HEK293 (cell line): ENCODE measurements around the gene CYP4F8.

Experiments used
- CTCF ChIA-PET: fragments of 350-600 bp; formaldehyde crosslinking; extraction: SDS; loops from one replicate; lab custom pipeline; 2021; ENCODE audit warnings: antibody characterized with exemption; lab: Yijun Ruan, JAX
- POLR2A ChIA-PET: fragments of 300-600 bp; formaldehyde crosslinking; extraction: SDS; loops from one replicate; lab custom pipeline; 2020; ENCODE audit warnings: antibody characterized with exemption, inconsistent platforms; lab: Yijun Ruan, JAX
- H3K27ac ChIP-seq: fragments of 200-500 bp; sonication (Bioruptor generic); 2 replicates; pipeline ENCODE4 v1.5.1; 2014; ENCODE audit warnings: low read depth, low read length, control low read depth, inconsistent platforms; ENCODE audit errors: extremely low read depth
- H3K36me3 ChIP-seq, 2 experiments: fragments of 200-500 bp in 1 of 2; sonication (Bioruptor generic) in 1 of 2; 1 replicate in 1 of 2; 2 replicates in 1 of 2; pipeline ENCODE4 v1.5.1; 2014 to 2017; ENCODE audit warnings: inconsistent platforms in 2 of 2, low read length in 2 of 2; ENCODE audit not compliant: control insufficient read depth in 2 of 2, insufficient read depth in 1 of 2
- H3K4me1 ChIP-seq: fragments of 200-500 bp; sonication (Bioruptor generic); 2 replicates; pipeline ENCODE4 v1.5.1; 2014; ENCODE audit warnings: mild to moderate bottlenecking, low read length, inconsistent platforms; ENCODE audit not compliant: control insufficient read depth, insufficient read depth
- H3K4me3 ChIP-seq: 2 replicates; pipeline ENCODE4 v1.5.1; 2011; ENCODE audit warnings: low read depth, mild to moderate bottlenecking, control low read depth, low read length, moderate library complexity
- H3K9me3 ChIP-seq: fragments of 200-500 bp; sonication (Bioruptor generic); 2 replicates; pipeline ENCODE4 v1.5.1; 2014; ENCODE audit warnings: low read depth, low read length, inconsistent platforms; ENCODE audit not compliant: control insufficient read depth, insufficient read depth
- CTCF ChIP-seq: fragments of 450-650 bp; formaldehyde crosslinking; IDR thresholded peaks from 2 replicates; pipeline ENCODE4 v1.5.1; 2016; ENCODE audit warnings: missing biosample characterization, missing genetic modification characterization
- GLI2 ChIP-seq: fragments of 450-650 bp; formaldehyde crosslinking; IDR thresholded peaks from 2 replicates; pipeline ENCODE4; 2017; ENCODE audit warnings: missing biosample characterization, missing genetic modification characterization, low read depth, borderline replicate concordance
- REPIN1 ChIP-seq: fragments of 450-650 bp; formaldehyde crosslinking; IDR thresholded peaks from 2 replicates; pipeline ENCODE4 v1.5.1; 2017; ENCODE audit warnings: missing biosample characterization, missing genetic modification characterization, low read depth
- SCRT2 ChIP-seq: fragments of 450-650 bp; formaldehyde crosslinking; IDR thresholded peaks from 2 replicates; pipeline ENCODE4 v1.5.1; 2016; ENCODE audit warnings: missing biosample characterization, missing genetic modification characterization
- SP2 ChIP-seq: fragments of 450-650 bp; formaldehyde crosslinking; IDR thresholded peaks from 2 replicates; pipeline ENCODE4 v1.5.1; 2016; ENCODE audit warnings: missing biosample characterization, missing genetic modification characterization
- ZNF146 ChIP-seq: fragments of 450-650 bp; formaldehyde crosslinking; IDR thresholded peaks from 2 replicates; pipeline ENCODE4 v1.5.1; 2016; ENCODE audit warnings: missing biosample characterization, missing genetic modification characterization
- ZNF211 ChIP-seq: fragments of 450-650 bp; formaldehyde crosslinking; IDR thresholded peaks from 2 replicates; pipeline ENCODE4 v1.5.1; 2016; ENCODE audit warnings: low read depth, missing biosample characterization, missing genetic modification characterization
- ZNF214 ChIP-seq: fragments of 450-650 bp; formaldehyde crosslinking; IDR thresholded peaks from 2 replicates; pipeline ENCODE4 v1.5.1; 2017; ENCODE audit warnings: missing biosample characterization, mild to moderate bottlenecking, missing genetic modification characterization, borderline replicate concordance
- ZNF280D ChIP-seq: fragments of 450-650 bp; formaldehyde crosslinking; IDR thresholded peaks from 2 replicates; pipeline ENCODE4 v1.5.1; 2016; ENCODE audit warnings: missing biosample characterization, missing genetic modification characterization
- ZNF292 ChIP-seq: fragments of 450-650 bp; formaldehyde crosslinking; IDR thresholded peaks from 2 replicates; pipeline ENCODE4 v1.5.1; 2016; ENCODE audit warnings: low read depth, missing biosample characterization, missing genetic modification characterization, borderline replicate concordance
- ZNF404 ChIP-seq: fragments of 450-650 bp; formaldehyde crosslinking; IDR thresholded peaks from 2 replicates; pipeline ENCODE4 v1.5.1; 2017; ENCODE audit warnings: missing biosample characterization, missing genetic modification characterization
- ZNF416 ChIP-seq: fragments of 450-650 bp; formaldehyde crosslinking; IDR thresholded peaks from 2 replicates; pipeline ENCODE4 v1.5.1; 2016; ENCODE audit warnings: missing biosample characterization, missing genetic modification characterization
- ZNF423 ChIP-seq: fragments of 450-650 bp; formaldehyde crosslinking; IDR thresholded peaks from 2 replicates; pipeline ENCODE4 v1.5.1; 2016; ENCODE audit warnings: missing biosample characterization, missing genetic modification characterization
- ZNF521 ChIP-seq: fragments of 450-650 bp; formaldehyde crosslinking; IDR thresholded peaks from 2 replicates; pipeline ENCODE4 v1.5.1; 2017; ENCODE audit warnings: missing biosample characterization, mild to moderate bottlenecking, missing genetic modification characterization
- ZNF549 ChIP-seq: fragments of 450-650 bp; IDR thresholded peaks from 2 replicates; pipeline ENCODE4 v1.5.1; 2018; ENCODE audit warnings: missing biosample characterization, missing genetic modification characterization, mild to moderate bottlenecking, inconsistent platforms, moderate library complexity
- ZNF585B ChIP-seq: fragments of 450-650 bp; formaldehyde crosslinking; IDR thresholded peaks from 2 replicates; pipeline ENCODE4 v1.5.1; 2016; ENCODE audit warnings: missing biosample characterization, missing genetic modification characterization
- ZNF624 ChIP-seq: fragments of 450-650 bp; formaldehyde crosslinking; IDR thresholded peaks from 2 replicates; pipeline ENCODE4 v1.5.1; 2017; ENCODE audit warnings: missing biosample characterization, missing genetic modification characterization
- ZNF629 ChIP-seq: fragments of 450-650 bp; formaldehyde crosslinking; IDR thresholded peaks from 2 replicates; pipeline ENCODE4 v1.5.1; 2017; ENCODE audit warnings: missing biosample characterization, missing genetic modification characterization
- ZNF664 ChIP-seq: fragments of 450-650 bp; formaldehyde crosslinking; IDR thresholded peaks from 2 replicates; pipeline ENCODE4 v1.5.1; 2016; ENCODE audit warnings: missing biosample characterization, missing genetic modification characterization
- ZNF670 ChIP-seq: fragments of 450-650 bp; formaldehyde crosslinking; IDR thresholded peaks from 2 replicates; pipeline ENCODE4 v1.5.1; 2016; ENCODE audit warnings: missing biosample characterization, missing genetic modification characterization, low read depth
- ZNF791 ChIP-seq: fragments of 450-650 bp; formaldehyde crosslinking; IDR thresholded peaks from 2 replicates; pipeline ENCODE4 v1.5.1; 2016; ENCODE audit warnings: missing biosample characterization, missing genetic modification characterization
- ZSCAN4 ChIP-seq: fragments of 450-650 bp; formaldehyde crosslinking; IDR thresholded peaks from 2 replicates; pipeline ENCODE4 v1.5.1; 2017; ENCODE audit warnings: missing biosample characterization, missing genetic modification characterization
- ZSCAN5A ChIP-seq: fragments of 450-650 bp; formaldehyde crosslinking; IDR thresholded peaks from 2 replicates; pipeline ENCODE4 v1.5.1; 2016; ENCODE audit warnings: missing biosample characterization, missing genetic modification characterization

Gene CYP4F8

GRCh38 chr19:15643387-15643786, 28.4 kb downstream of the CYP4F8 start:
- no peak for TF ChIP-seq ZNF211 (tag by site-specific recombination)
- TF ChIP-seq ZNF791 (tag by site-specific recombination): no peak
- TF ChIP-seq ZNF214 (tag by site-specific recombination): no peak
- no peak for TF ChIP-seq ZNF280D (tag by site-specific recombination)
- no peak for TF ChIP-seq ZNF521
- TF ChIP-seq ZNF404: no peak
- no peak for TF ChIP-seq ZNF670
- TF ChIP-seq ZSCAN5A (tag by site-specific recombination): no peak
- TF ChIP-seq ZNF146 (tag by site-specific recombination): no peak
- TF ChIP-seq ZNF416 (tag by site-specific recombination): no peak
- no peak for TF ChIP-seq SP2 (tag by site-specific recombination)
- TF ChIP-seq ZSCAN4 (tag by site-specific recombination): no peak
- ChIA-PET POLR2A (no interaction called here), CTCF (interaction anchor here (1.4 kb wide), 1 partner anchor 12 kb away, joined by 3 read pairs; no protein-coding TSS in a partner anchor)
- no peaks in the 10 kb centered on the region for H3K36me3 ChIP-seq
- H3K4me1 ChIP-seq: no peaks in the 10 kb centered on the region
- no peak overlapping the region for H3K27ac ChIP-seq
- H3K9me3 ChIP-seq: no peaks in the 10 kb centered on the region
- H3K4me3 ChIP-seq: no peak overlapping the region

- Histone ChIP-seq H3K9me3 (no peaks in the 10 kb centered on the region), H3K27ac (no peak overlapping the region), H3K36me3 (no peaks in the 10 kb centered on the region), H3K4me1 (no peaks in the 10 kb centered on the region), H3K4me3 (no peak overlapping the region)
- POLR2A ChIA-PET: no interaction called here
- TF ChIP-seq SCRT2 (tag by site-specific recombination) (no peak), REPIN1 (tag by site-specific recombination) (no peak), ZNF423 (tag by site-specific recombination) (no peak), ZNF549 (tag by site-specific recombination) (no peak)
- CTCF ChIA-PET: interaction anchor here (0.6 kb wide), 1 partner anchor 694 kb away, joined by 3 read pairs; no protein-coding TSS in a partner anchor
These were observed 29.2 kb downstream of the CYP4F8 start for GRCh38 chr19:15644066-15644741.

GRCh38 chr19:15644816-15645215, 29.8 kb downstream of the CYP4F8 start:
- CTCF ChIA-PET: interaction anchor here (0.6 kb wide), 1 partner anchor 695 kb away, joined by 3 read pairs; no protein-coding TSS in a partner anchor
- no peak overlapping the region for H3K27ac ChIP-seq
- no peaks in the 10 kb centered on the region for H3K36me3 ChIP-seq
- no peaks in the 10 kb centered on the region for H3K4me1 ChIP-seq
- H3K4me3 ChIP-seq: no peak overlapping the region
- POLR2A ChIA-PET: no interaction called here
- H3K9me3 ChIP-seq: no peaks in the 10 kb centered on the region
- TF ChIP-seq ZNF585B (tag by site-specific recombination): no peak
- no peak for TF ChIP-seq ZNF664 (tag by site-specific recombination)
- TF ChIP-seq ZNF292 (tag by site-specific recombination): no peak
- TF ChIP-seq ZNF629 (tag by site-specific recombination): no peak
- no peak for TF ChIP-seq CTCF (tag by site-specific recombination)
- no peak for TF ChIP-seq GLI2 (tag by site-specific recombination)
- no peak for TF ChIP-seq ZNF214 (tag by site-specific recombination)
- TF ChIP-seq ZNF624 (tag by site-specific recombination): no peak
- TF ChIP-seq ZSCAN4 (tag by site-specific recombination): no peak
